CD4-positive, alpha-beta T cell treated with Interleukin-15 for 1 hour (primary cell): ENCODE measurements around the gene AGAP1.

Experiments
- DNase-seq: peaks from one replicate; pipeline ENCODE4 v3.0.0-alpha.2; 2020

The AGAP1 gene

GRCh38 chr2:236158969-236159777 lies 665.3 kb downstream of the AGAP1 start:
- no peak for DNase-seq

GRCh38 chr2:236159778-236160170 lies 665.9 kb downstream of the AGAP1 start:
- DNase-seq, result no peak

- DNase-seq, result no peak
Observed at GRCh38 chr2:236160366-236161081, 666.7 kb downstream of the AGAP1 start.

GRCh38 chr2:236161082-236161462 lies 667.2 kb downstream of the AGAP1 start:
- DNase-seq, result no peak

GRCh38 chr2:236161531-236161930 lies 667.7 kb downstream of the AGAP1 start:
- DNase-seq, result no peak

- no peak for DNase-seq
Observed at GRCh38 chr2:236162031-236162845, 668.4 kb downstream of the AGAP1 start.

GRCh38 chr2:236162882-236163470 lies 669.1 kb downstream of the AGAP1 start:
- DNase-seq, result no peak

- DNase-seq, result no peak
Observed at GRCh38 chr2:236163471-236164200, 669.8 kb downstream of the AGAP1 start.

- DNase-seq, result no peak
Observed at GRCh38 chr2:236164201-236164924, 670.5 kb downstream of the AGAP1 start.

- no peak for DNase-seq
Observed at GRCh38 chr2:236164925-236165841, 671.3 kb downstream of the AGAP1 start.

- no peak for DNase-seq
Observed at GRCh38 chr2:236165842-236166795, 672.3 kb downstream of the AGAP1 start.

GRCh38 chr2:236166796-236167296 lies 673.0 kb downstream of the AGAP1 start:
- DNase-seq, result no peak

- no peak for DNase-seq
Observed at GRCh38 chr2:236167297-236168109, 673.7 kb downstream of the AGAP1 start.

GRCh38 chr2:236168110-236169080 lies 674.6 kb downstream of the AGAP1 start, which contains the start of gene GBX2:
GBX2 (minus strand) TSS chr2:236168386; CDS start chr2:236167971, 415 bp downstream.
- no peak for DNase-seq

GRCh38 chr2:236169151-236169721 lies 675.4 kb downstream of the AGAP1 start:
- no peak for DNase-seq
